ENCODE data around the gene TAGAP.
"Not testable (repeated sequence)": the region's sequence is repeated elsewhere in the genome, so short reads cannot be mapped to it uniquely, and the experiment has no call there.

TAGAP gene

GRCh38 chr6:159023893-159024292 is 20.9 kb downstream of the TAGAP start:
- Histone ChIP-seq H3K9me3 (ENCODE audit: low read length) (peaks cover 4% of the 10 kb centered on the region), H3K36me3 (ENCODE audit: insufficient read depth, low read length) (no peaks in the 10 kb centered on the region), H3K27ac (ENCODE audit: low read depth, low read length) (no peak overlapping the region), H3K4me3 (ENCODE audit: low read depth in 1 of 2, low read length in 2 of 2) (no peak overlapping the region), H3K4me1 (ENCODE audit: insufficient read depth, low read length) (no peaks in the 10 kb centered on the region), H3K27me3 (ENCODE audit: control insufficient read depth in 1 of 2, insufficient read depth in 2 of 2, low read length in 2 of 2) (no peaks in the 10 kb centered on the region), H3K9ac (ENCODE audit: low read length) (no peak overlapping the region)

GRCh38 chr6:159020011-159020410 is 24.8 kb downstream of the TAGAP start:
- no peak overlapping the region for H3K27ac ChIP-seq (ENCODE audit: low read depth, low read length)
- H3K27me3 ChIP-seq (ENCODE audit: control insufficient read depth in 1 of 2, insufficient read depth in 2 of 2, low read length in 2 of 2), result no peaks in the 10 kb centered on the region
- H3K9ac ChIP-seq (ENCODE audit: low read length), result no peak overlapping the region
- no peaks in the 10 kb centered on the region for H3K4me1 ChIP-seq (ENCODE audit: insufficient read depth, low read length)
- no peak overlapping the region for H3K4me3 ChIP-seq (ENCODE audit: low read depth in 1 of 2, low read length in 2 of 2)
- H3K9me3 ChIP-seq (ENCODE audit: low read length), result peaks cover 4% of the 10 kb centered on the region
- no peaks in the 10 kb centered on the region for H3K36me3 ChIP-seq (ENCODE audit: insufficient read depth, low read length)

GRCh38 chr6:159017757-159018559 is 26.8 kb downstream of the TAGAP start:
- no peak overlapping the region for H3K9ac ChIP-seq (ENCODE audit: low read length)
- no peaks in the 10 kb centered on the region for H3K4me1 ChIP-seq (ENCODE audit: insufficient read depth, low read length)
- no peak overlapping the region for H3K27ac ChIP-seq (ENCODE audit: low read depth, low read length)
- H3K27me3 ChIP-seq (ENCODE audit: control insufficient read depth in 1 of 2, insufficient read depth in 2 of 2, low read length in 2 of 2), result no peaks in the 10 kb centered on the region
- H3K9me3 ChIP-seq (ENCODE audit: low read length), result no peaks in the 10 kb centered on the region
- H3K36me3 ChIP-seq (ENCODE audit: insufficient read depth, low read length), result no peaks in the 10 kb centered on the region
- no peak overlapping the region for H3K4me3 ChIP-seq (ENCODE audit: low read depth in 1 of 2, low read length in 2 of 2)

GRCh38 chr6:159014406-159014805 is 30.4 kb downstream of the TAGAP start:
- H3K9ac ChIP-seq (ENCODE audit: low read length), result no peak overlapping the region
- no peaks in the 10 kb centered on the region for H3K9me3 ChIP-seq (ENCODE audit: low read length)
- H3K36me3 ChIP-seq (ENCODE audit: insufficient read depth, low read length), result no peaks in the 10 kb centered on the region
- H3K27ac ChIP-seq (ENCODE audit: low read depth, low read length), result no peak overlapping the region
- no peaks in the 10 kb centered on the region for H3K4me1 ChIP-seq (ENCODE audit: insufficient read depth, low read length)
- H3K27me3 ChIP-seq (ENCODE audit: control insufficient read depth in 1 of 2, insufficient read depth in 2 of 2, low read length in 2 of 2), result no peaks in the 10 kb centered on the region
- H3K4me3 ChIP-seq (ENCODE audit: low read depth in 1 of 2, low read length in 2 of 2), result no peak overlapping the region

- no peaks in the 10 kb centered on the region for H3K36me3 ChIP-seq (ENCODE audit: insufficient read depth, low read length)
- no peaks in the 10 kb centered on the region for H3K4me1 ChIP-seq (ENCODE audit: insufficient read depth, low read length)
- no peak overlapping the region for H3K27ac ChIP-seq (ENCODE audit: low read depth, low read length)
- no peaks in the 10 kb centered on the region for H3K27me3 ChIP-seq (ENCODE audit: control insufficient read depth in 1 of 2, insufficient read depth in 2 of 2, low read length in 2 of 2)
- no peak overlapping the region for H3K9ac ChIP-seq (ENCODE audit: low read length)
- no peak overlapping the region for H3K4me3 ChIP-seq (ENCODE audit: low read depth in 1 of 2, low read length in 2 of 2)
- no peaks in the 10 kb centered on the region for H3K9me3 ChIP-seq (ENCODE audit: low read length)
Observed at GRCh38 chr6:159013229-159013628, 31.6 kb downstream of the TAGAP start.

- no peaks in the 10 kb centered on the region for H3K27me3 ChIP-seq (ENCODE audit: control insufficient read depth in 1 of 2, insufficient read depth in 2 of 2, low read length in 2 of 2)
- H3K9me3 ChIP-seq (ENCODE audit: low read length), result no peaks in the 10 kb centered on the region
- H3K27ac ChIP-seq (ENCODE audit: low read depth, low read length), result no peak overlapping the region
Observed at GRCh38 chr6:159012201-159012600, 32.6 kb downstream of the TAGAP start.

GRCh38 chr6:159010037-159010612 is 34.7 kb downstream of the TAGAP start:
- not testable (repeated sequence) for H3K27me3 ChIP-seq (ENCODE audit: control insufficient read depth in 1 of 2, insufficient read depth in 2 of 2, low read length in 2 of 2); H3K4me3 ChIP-seq (ENCODE audit: low read depth in 1 of 2, low read length in 2 of 2); H3K9ac ChIP-seq (ENCODE audit: low read length); H3K9me3 ChIP-seq (ENCODE audit: low read length); H3K27ac ChIP-seq (ENCODE audit: low read depth, low read length); H3K36me3 ChIP-seq (ENCODE audit: insufficient read depth, low read length); H3K4me1 ChIP-seq (ENCODE audit: insufficient read depth, low read length)

More at GRCh38 chr6:159012201-159012600, 32.6 kb downstream of the TAGAP start:
- H3K9ac ChIP-seq (ENCODE audit: low read length), result no peak overlapping the region
- H3K4me3 ChIP-seq (ENCODE audit: low read depth in 1 of 2, low read length in 2 of 2), result no peak overlapping the region
- no peaks in the 10 kb centered on the region for H3K36me3 ChIP-seq (ENCODE audit: insufficient read depth, low read length)
- no peaks in the 10 kb centered on the region for H3K4me1 ChIP-seq (ENCODE audit: insufficient read depth, low read length)

- no peaks in the 10 kb centered on the region for H3K27me3 ChIP-seq (ENCODE audit: control insufficient read depth in 1 of 2, insufficient read depth in 2 of 2, low read length in 2 of 2)
- H3K36me3 ChIP-seq (ENCODE audit: insufficient read depth, low read length), result no peaks in the 10 kb centered on the region
- no peak overlapping the region for H3K4me3 ChIP-seq (ENCODE audit: low read depth in 1 of 2, low read length in 2 of 2)
- H3K27ac ChIP-seq (ENCODE audit: low read depth, low read length), result no peak overlapping the region
- no peak overlapping the region for H3K9ac ChIP-seq (ENCODE audit: low read length)
- H3K9me3 ChIP-seq (ENCODE audit: low read length), result no peaks in the 10 kb centered on the region
- no peaks in the 10 kb centered on the region for H3K4me1 ChIP-seq (ENCODE audit: insufficient read depth, low read length)
Observed at GRCh38 chr6:159008656-159009288, 36.0 kb downstream of the TAGAP start.

GRCh38 chr6:159007510-159007909 is 37.3 kb downstream of the TAGAP start:
- Histone ChIP-seq H3K4me1 (ENCODE audit: insufficient read depth, low read length) (no peaks in the 10 kb centered on the region), H3K4me3 (ENCODE audit: low read depth in 1 of 2, low read length in 2 of 2) (no peak overlapping the region), H3K36me3 (ENCODE audit: insufficient read depth, low read length) (no peaks in the 10 kb centered on the region), H3K27ac (ENCODE audit: low read depth, low read length) (no peak overlapping the region), H3K9me3 (ENCODE audit: low read length) (no peaks in the 10 kb centered on the region), H3K9ac (ENCODE audit: low read length) (no peak overlapping the region), H3K27me3 (ENCODE audit: control insufficient read depth in 1 of 2, insufficient read depth in 2 of 2, low read length in 2 of 2) (no peaks in the 10 kb centered on the region)

GRCh38 chr6:159005436-159005835 is 39.4 kb downstream of the TAGAP start:
- Histone ChIP-seq H3K9me3 (ENCODE audit: low read length) (no peaks in the 10 kb centered on the region), H3K36me3 (ENCODE audit: insufficient read depth, low read length) (no peaks in the 10 kb centered on the region), H3K27ac (ENCODE audit: low read depth, low read length) (no peak overlapping the region), H3K4me3 (ENCODE audit: low read depth in 1 of 2, low read length in 2 of 2) (no peak overlapping the region), H3K4me1 (ENCODE audit: insufficient read depth, low read length) (peaks cover 9% of the 10 kb centered on the region), H3K9ac (ENCODE audit: low read length) (no peak overlapping the region), H3K27me3 (ENCODE audit: control insufficient read depth in 1 of 2, insufficient read depth in 2 of 2, low read length in 2 of 2) (no peaks in the 10 kb centered on the region)

- H3K9ac ChIP-seq (ENCODE audit: low read length), result no peak overlapping the region
- peaks cover 11% of the 10 kb centered on the region for H3K4me1 ChIP-seq (ENCODE audit: insufficient read depth, low read length)
- H3K27ac ChIP-seq (ENCODE audit: low read depth, low read length), result no peak overlapping the region
- H3K36me3 ChIP-seq (ENCODE audit: insufficient read depth, low read length), result no peaks in the 10 kb centered on the region
- no peaks in the 10 kb centered on the region for H3K9me3 ChIP-seq (ENCODE audit: low read length)
- no peak overlapping the region for H3K4me3 ChIP-seq (ENCODE audit: low read depth in 1 of 2, low read length in 2 of 2)
- no peaks in the 10 kb centered on the region for H3K27me3 ChIP-seq (ENCODE audit: control insufficient read depth in 1 of 2, insufficient read depth in 2 of 2, low read length in 2 of 2)
Observed at GRCh38 chr6:159004592-159004991, 40.2 kb downstream of the TAGAP start.
